A549 (cell line): ENCODE data around the gene ARID5A.

Experiments
- CHD2 ChIP-seq: fragments of 150-350 bp; IDR thresholded peaks from 2 replicates; pipeline ENCODE4 v1.6.1; 2014; ENCODE audit warnings: low read length; ENCODE audit not compliant: partially characterized antibody
- CTCF ChIP-seq: fragments of >200 bp; sonication (Bioruptor Twin); formaldehyde crosslinking; IDR thresholded peaks from 3 replicates; pipeline ENCODE4 v1.5.1; 2016
- EP300 ChIP-seq, 2 experiments: fragments of >200 bp; sonication (Bioruptor Twin); formaldehyde crosslinking; IDR thresholded peaks; 2 replicates in 1 of 2; 3 replicates in 1 of 2; pipeline ENCODE4 v1.6.1; 2016 to 2017
- ESRRA ChIP-seq: fragments of 150-350 bp; IDR thresholded peaks from 2 replicates; pipeline ENCODE4 v1.6.1; 2014; ENCODE audit warnings: mild to moderate bottlenecking, low read length, borderline replicate concordance
- HEYL ChIP-seq: fragments of 250-450 bp; sonication (Bioruptor Pico); IDR thresholded peaks from 2 replicates; pipeline ENCODE4 v1.8.0; 2021; ENCODE audit warnings: mild to moderate bottlenecking, moderate library complexity
- HMGXB4 ChIP-seq: fragments of 250-450 bp; sonication (Bioruptor Pico); IDR thresholded peaks from 2 replicates; pipeline ENCODE4 v1.5.0; 2021; ENCODE audit warnings: mild to moderate bottlenecking, moderate library complexity, borderline replicate concordance
- MAX ChIP-seq: IDR thresholded peaks from 2 replicates; pipeline ENCODE4 v1.6.1; 2012
- MAZ ChIP-seq: fragments of 150-350 bp; IDR thresholded peaks from 2 replicates; pipeline ENCODE4 v1.6.1; 2014; ENCODE audit warnings: antibody characterized with exemption, low read depth, low read length, borderline replicate concordance
- NFE2L2 ChIP-seq: fragments of 150-350 bp; conservative IDR thresholded peaks from 2 replicates; pipeline ENCODE4 v1.6.1; 2014; ENCODE audit warnings: low read length
- POLR2A ChIP-seq: IDR thresholded peaks from 2 replicates; pipeline ENCODE4 v1.6.1; 2012; ENCODE audit warnings: mild to moderate bottlenecking, low read length
- RAD21 ChIP-seq, 2 experiments: fragments of >200 bp in 1 of 2; sonication (Bioruptor Twin) in 1 of 2; formaldehyde crosslinking in 1 of 2; IDR thresholded peaks in 1 of 2; conservative IDR thresholded peaks in 1 of 2; 2 replicates in 1 of 2; 3 replicates in 1 of 2; pipeline ENCODE4 v1.6.1; 2012 to 2018; ENCODE audit warnings: inconsistent platforms in 1 of 2
- REST ChIP-seq: fragments of 200-600 bp; sonication (generic); IDR thresholded peaks from 2 replicates; pipeline ENCODE4 v1.6.1; 2016; ENCODE audit warnings: antibody characterized with exemption, mild to moderate bottlenecking, moderate library complexity
- RFX5 ChIP-seq: fragments of 450-650 bp; IDR thresholded peaks from 2 replicates; pipeline ENCODE4 v1.7.1; 2014; ENCODE audit warnings: antibody characterized with exemption, mild to moderate bottlenecking, moderate library complexity

- TF ChIP-seq CTCF (no peak), REST (no peak), RAD21 (conservative IDR thresholded peaks at IDR 0.05 in 1 of 2, IDR thresholded peaks at IDR 0.05 in 1 of 2) (no peak), MAX (no peak), HMGXB4 (CRISPR knock-in tag) (no peak), CHD2 (no peak), MAZ (no peak), EP300 (IDR thresholded peaks at IDR 0.05) (no peak), POLR2A (no peak), NFE2L2 (no peak), RFX5 (no peak), HEYL (no peak), ESRRA (no peak)
Measured at GRCh38 chr2:96553176-96553956, 16.8 kb downstream of the ARID5A start.
